BLaER1 treated with 17β-estradiol and CSF1 and Interleukin-3, amounts not matched to agents 10 nM and 100 nM (cell line): ENCODE measurements around the gene UBE2E2.

Experiments used
- H3K27ac ChIP-seq, 11 experiments: shearing (Covaris generic); formaldehyde crosslinking; 2 replicates each; pipeline ENCODE4 v1.8.1; 2022
- H3K27me3 ChIP-seq, 11 experiments: shearing (Covaris generic); formaldehyde crosslinking; 2 replicates each; pipeline ENCODE4 v1.8.1; 2022
- H3K36me3 ChIP-seq, 11 experiments: shearing (Covaris generic); formaldehyde crosslinking; 2 replicates each; pipeline ENCODE4 v1.8.1; 2022
- H3K4me1 ChIP-seq, 10 experiments: shearing (Covaris generic); formaldehyde crosslinking; 2 replicates each; pipeline ENCODE4 v1.8.1; 2022
- H3K4me2 ChIP-seq, 11 experiments: shearing (Covaris generic); formaldehyde crosslinking; 2 replicates each; pipeline ENCODE4 v1.8.1; 2022
- H3K4me3 ChIP-seq, 10 experiments: shearing (Covaris generic); formaldehyde crosslinking; 2 replicates each; pipeline ENCODE4 v1.8.1; 2022
- H3K9ac ChIP-seq, 11 experiments: shearing (Covaris generic); formaldehyde crosslinking; 2 replicates each; pipeline ENCODE4 v1.8.1; 2022
- H3K9me3 ChIP-seq, 11 experiments: shearing (Covaris generic); formaldehyde crosslinking; replicated peaks in 1 of 11; 2 replicates each; pipeline ENCODE4 v1.8.1; 2022
- H4K20me1 ChIP-seq, 11 experiments: shearing (Covaris generic); formaldehyde crosslinking; 2 replicates each; pipeline ENCODE4 v1.8.1; 2022
- Cebpa-rat ChIP-seq, 11 experiments: shearing (Covaris generic); IDR thresholded peaks; 2 replicates each; pipeline ENCODE4 v1.8.1; 2022

The UBE2E2 gene

GRCh38 chr3:23202921-23203707 lies at the start of gene UBE2E2:
Gene UBE2E2 (plus strand): TSS chr3:23203327.
- H3K27ac ChIP-seq, result peak within 1 kb of the TSS; percentile 71 to 93 (median 89)
- H3K9ac ChIP-seq, result peak within 1 kb of the TSS; percentile 85 to 96 (median 92)
- peaks cover 8 to 16% (median 12%) of the 10 kb centered on the region in 10 experiments for H3K4me1 ChIP-seq
- peak within 1 kb of the TSS; percentile 57 to 95 (median 89) for H3K4me2 ChIP-seq
- H4K20me1 ChIP-seq, result peaks cover 7 to 40% (median 34%) of the 10 kb centered on the region in 11 experiments; a peak in 13 of 22 replicates
- peaks cover 9 to 24% (median 21%) of the 10 kb centered on the region in 11 experiments; a peak in 17 of 22 replicates for H3K27me3 ChIP-seq
- no peaks in the 10 kb centered on the region for H3K36me3 ChIP-seq
- TF ChIP-seq Cebpa-rat (IDR thresholded peaks at IDR 0.05), result no peak
- H3K4me3 ChIP-seq, result peak within 1 kb of the TSS; percentile 87 to 99 (median 94)
- no peaks in the 10 kb centered on the region for H3K9me3 ChIP-seq

- H3K4me3 ChIP-seq, result no peak overlapping the region
- TF ChIP-seq Cebpa-rat (IDR thresholded peaks at IDR 0.05), result no peak
- no peak overlapping the region for H3K27ac ChIP-seq
- no peaks in the 10 kb centered on the region for H3K27me3 ChIP-seq
- peaks cover 0 to 6% (median 0%) of the 10 kb centered on the region in 10 experiments; a peak in 2 of 20 replicates for H3K4me1 ChIP-seq
- no peak overlapping the region for H3K4me2 ChIP-seq
- H4K20me1 ChIP-seq, result no peaks in the 10 kb centered on the region
- H3K9ac ChIP-seq, result no peak overlapping the region
- no peaks in the 10 kb centered on the region for H3K36me3 ChIP-seq
- peaks cover 0 to 17% (median 10%) of the 10 kb centered on the region in 11 experiments; a peak in 17 of 22 replicates for H3K9me3 ChIP-seq
These were observed 49.7 kb upstream of the UBE2E2 start for GRCh38 chr3:23153436-23153835.

- Histone ChIP-seq H3K36me3 (no peaks in the 10 kb centered on the region), H3K4me3 (no peak overlapping the region)
- no peak for TF ChIP-seq Cebpa-rat (IDR thresholded peaks at IDR 0.05)
These were observed 45.8 kb upstream of the UBE2E2 start for GRCh38 chr3:23157331-23157730.

DNA sequence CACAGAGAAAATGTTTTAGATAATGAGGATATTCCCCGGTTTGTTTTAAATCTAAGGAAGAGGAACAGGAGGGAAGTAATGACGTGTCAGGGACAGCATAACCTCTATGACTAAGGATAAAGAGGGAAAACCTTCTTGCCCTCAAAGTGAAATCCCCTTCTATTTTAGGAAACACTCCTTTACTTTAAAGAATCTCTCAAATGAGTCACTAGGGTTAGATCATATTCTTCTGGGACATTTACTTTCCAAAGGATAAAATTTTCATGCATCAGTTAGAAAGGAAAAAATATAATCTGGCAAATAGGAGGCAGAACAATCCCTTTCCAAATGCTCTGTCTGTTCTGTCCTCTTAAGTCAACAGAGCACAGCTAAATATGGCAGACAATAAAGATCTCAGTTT lies 43.2 kb upstream of the UBE2E2 start:
- Histone ChIP-seq H3K27me3 (no peaks in the 10 kb centered on the region), H3K4me1 (peaks cover 0 to 24% (median 4%) of the 10 kb centered on the region in 10 experiments; a peak in 7 of 20 replicates), H3K36me3 (no peaks in the 10 kb centered on the region), H3K4me3 (no peak overlapping the region), H3K27ac (no peak overlapping the region), H3K4me2 (peak overlapping the region in 2 of 11 experiments; percentile 46 to 47; a peak in 5 of 22 replicates), H4K20me1 (no peaks in the 10 kb centered on the region), H3K9me3 (peaks cover 0 to 9% (median 4%) of the 10 kb centered on the region in 11 experiments; a peak in 16 of 22 replicates), H3K9ac (no peak overlapping the region)
- TF ChIP-seq Cebpa-rat (IDR thresholded peaks at IDR 0.05), result no peak

More at GRCh38 chr3:23157331-23157730, 45.8 kb upstream of the UBE2E2 start:
- Histone ChIP-seq H3K9ac (no peak overlapping the region), H3K4me1 (peaks cover 0 to 17% (median 0%) of the 10 kb centered on the region in 10 experiments; a peak in 6 of 20 replicates), H3K27ac (no peak overlapping the region), H3K27me3 (no peaks in the 10 kb centered on the region), H4K20me1 (no peaks in the 10 kb centered on the region), H3K9me3 (peaks cover 0 to 17% (median 10%) of the 10 kb centered on the region in 11 experiments; a peak in 17 of 22 replicates), H3K4me2 (no peak overlapping the region)

GRCh38 chr3:23161308-23161707 lies 41.8 kb upstream of the UBE2E2 start:
- no peak overlapping the region for H3K9ac ChIP-seq

DNA sequence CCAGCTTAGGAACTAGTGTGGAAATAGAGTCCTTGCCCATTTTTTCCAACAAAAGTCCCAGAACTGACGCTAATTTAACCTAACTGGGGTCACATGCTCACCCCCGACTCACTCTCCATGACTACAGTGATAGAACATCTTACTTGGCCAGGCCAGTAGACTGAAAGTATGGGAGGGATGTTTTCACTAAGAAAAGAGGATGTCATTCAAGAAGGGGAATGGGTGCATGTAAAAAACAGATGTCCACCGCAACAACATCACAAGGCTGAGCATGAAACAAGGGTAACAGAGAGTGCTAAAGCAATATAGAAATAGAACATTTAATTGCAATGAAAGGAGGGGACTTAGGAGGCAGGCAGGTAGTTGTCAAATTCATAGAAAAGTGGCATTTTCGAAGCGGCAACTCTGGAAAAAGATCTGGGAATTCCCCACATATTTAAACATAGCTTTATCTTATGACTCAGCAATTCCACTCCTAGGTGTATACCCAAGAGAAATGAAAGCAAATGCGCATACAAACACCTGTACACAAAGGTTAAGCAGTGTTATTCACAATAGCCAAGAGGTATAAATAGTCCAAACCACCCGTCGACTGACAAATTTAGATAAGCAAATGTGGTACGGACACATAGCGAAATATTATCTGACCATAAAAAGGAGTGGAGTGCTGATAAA lies 41.1 kb upstream of the UBE2E2 start:
- TF ChIP-seq Cebpa-rat (IDR thresholded peaks at IDR 0.05), result no peak
- Histone ChIP-seq H4K20me1 (no peaks in the 10 kb centered on the region), H3K36me3 (no peaks in the 10 kb centered on the region), H3K27me3 (no peaks in the 10 kb centered on the region), H3K4me3 (no peak overlapping the region), H3K27ac (no peak overlapping the region), H3K9ac (no peak overlapping the region), H3K4me1 (peaks cover 0 to 39% (median 4%) of the 10 kb centered on the region in 10 experiments; a peak in 7 of 20 replicates), H3K9me3 (no peaks in the 10 kb centered on the region), H3K4me2 (no peak overlapping the region)

More at GRCh38 chr3:23161308-23161707, 41.8 kb upstream of the UBE2E2 start:
- Histone ChIP-seq H3K4me1 (peaks cover 0 to 38% (median 4%) of the 10 kb centered on the region in 10 experiments; a peak in 7 of 20 replicates), H3K4me2 (no peak overlapping the region), H3K9me3 (no peaks in the 10 kb centered on the region), H3K4me3 (no peak overlapping the region), H3K27ac (no peak overlapping the region), H3K36me3 (no peaks in the 10 kb centered on the region), H4K20me1 (no peaks in the 10 kb centered on the region), H3K27me3 (no peaks in the 10 kb centered on the region)
- TF ChIP-seq Cebpa-rat (IDR thresholded peaks at IDR 0.05), result no peak

GRCh38 chr3:23162934-23163333 lies 40.2 kb upstream of the UBE2E2 start:
- H3K36me3 ChIP-seq, result no peaks in the 10 kb centered on the region
- H3K4me1 ChIP-seq, result peaks cover 0 to 38% (median 4%) of the 10 kb centered on the region in 10 experiments; a peak in 7 of 20 replicates
- no peak overlapping the region for H3K4me3 ChIP-seq
- no peak for TF ChIP-seq Cebpa-rat (IDR thresholded peaks at IDR 0.05)
- H3K27me3 ChIP-seq, result no peaks in the 10 kb centered on the region
- no peaks in the 10 kb centered on the region for H3K9me3 ChIP-seq
- peak overlapping the region in 2 of 11 experiments; percentile 4 to 20; a peak in 2 of 22 replicates for H3K4me2 ChIP-seq
- H4K20me1 ChIP-seq, result no peaks in the 10 kb centered on the region
- no peak overlapping the region for H3K9ac ChIP-seq
- H3K27ac ChIP-seq, result no peak overlapping the region

GRCh38 chr3:23164746-23165145 lies 38.4 kb upstream of the UBE2E2 start:
- no peaks in the 10 kb centered on the region for H3K27me3 ChIP-seq
- peaks cover 0 to 35% (median 4%) of the 10 kb centered on the region in 10 experiments; a peak in 7 of 20 replicates for H3K4me1 ChIP-seq
- no peak overlapping the region for H3K27ac ChIP-seq
- H3K36me3 ChIP-seq, result no peaks in the 10 kb centered on the region
- H3K4me3 ChIP-seq, result no peak overlapping the region
- no peaks in the 10 kb centered on the region for H3K9me3 ChIP-seq
- no peak for TF ChIP-seq Cebpa-rat (IDR thresholded peaks at IDR 0.05)
- H3K4me2 ChIP-seq, result peak overlapping the region in 1 of 11 experiments; percentile 43; a peak in 1 of 22 replicates
- no peak overlapping the region for H3K9ac ChIP-seq
- no peaks in the 10 kb centered on the region for H4K20me1 ChIP-seq

GRCh38 chr3:23165571-23165970 lies 37.6 kb upstream of the UBE2E2 start:
- H3K9me3 ChIP-seq, result peaks cover 0 to 6% (median 0%) of the 10 kb centered on the region in 11 experiments; a peak in 1 of 22 replicates
- H3K36me3 ChIP-seq, result no peaks in the 10 kb centered on the region
- no peak for TF ChIP-seq Cebpa-rat (IDR thresholded peaks at IDR 0.05)
- no peak overlapping the region for H3K9ac ChIP-seq
- H3K27ac ChIP-seq, result no peak overlapping the region
- H3K4me1 ChIP-seq, result peaks cover 0 to 28% (median 4%) of the 10 kb centered on the region in 10 experiments; a peak in 6 of 20 replicates
- no peaks in the 10 kb centered on the region for H4K20me1 ChIP-seq
- H3K4me2 ChIP-seq, result peak overlapping the region in 2 of 11 experiments; percentile 62 to 64; a peak in 4 of 22 replicates
- H3K4me3 ChIP-seq, result no peak overlapping the region
- no peaks in the 10 kb centered on the region for H3K27me3 ChIP-seq
